NCI-H2107 (cell line): ENCODE results near the gene IZUMO4.

Source experiments
- DNase-seq: peaks from one replicate; lab custom pipeline; 2025; lab: John Stamatoyannopoulos, UW

IZUMO4 gene

GRCh38 chr19:2108251-2109016 lies 11.7 kb downstream of the IZUMO4 start:
- DNase-seq, result no peak

- DNase-seq, result no peak
These were observed 12.5 kb downstream of the IZUMO4 start for GRCh38 chr19:2109046-2109864.

- DNase-seq, result no peak
These were observed 14.1 kb downstream of the IZUMO4 start for GRCh38 chr19:2110822-2111221.

- DNase-seq, result no peak
These were observed 14.7 kb downstream of the IZUMO4 start for GRCh38 chr19:2111425-2111824.

DNA sequence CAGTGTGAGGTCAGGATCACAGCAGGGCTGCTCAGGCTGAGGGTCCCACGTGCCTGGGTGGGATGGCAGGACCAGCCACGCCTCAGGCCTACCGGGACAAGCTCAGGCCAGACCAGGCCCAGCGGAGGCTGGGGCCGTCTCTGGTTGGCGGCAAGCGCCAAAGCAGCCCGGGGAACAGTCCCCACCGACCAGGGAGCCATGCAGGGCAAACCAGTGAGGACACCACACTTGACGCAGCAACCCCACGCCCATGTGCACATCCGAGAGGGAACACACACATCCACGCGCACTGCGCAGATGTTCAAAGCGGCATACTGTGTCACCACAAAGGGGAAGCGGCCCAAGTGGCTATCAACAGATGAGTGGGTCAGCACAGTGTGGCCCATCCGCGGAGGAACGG lies 15.2 kb downstream of the IZUMO4 start:
- no peak for DNase-seq

- DNase-seq, result no peak
These were observed 16.0 kb downstream of the IZUMO4 start for GRCh38 chr19:2112516-2113320.

DNA sequence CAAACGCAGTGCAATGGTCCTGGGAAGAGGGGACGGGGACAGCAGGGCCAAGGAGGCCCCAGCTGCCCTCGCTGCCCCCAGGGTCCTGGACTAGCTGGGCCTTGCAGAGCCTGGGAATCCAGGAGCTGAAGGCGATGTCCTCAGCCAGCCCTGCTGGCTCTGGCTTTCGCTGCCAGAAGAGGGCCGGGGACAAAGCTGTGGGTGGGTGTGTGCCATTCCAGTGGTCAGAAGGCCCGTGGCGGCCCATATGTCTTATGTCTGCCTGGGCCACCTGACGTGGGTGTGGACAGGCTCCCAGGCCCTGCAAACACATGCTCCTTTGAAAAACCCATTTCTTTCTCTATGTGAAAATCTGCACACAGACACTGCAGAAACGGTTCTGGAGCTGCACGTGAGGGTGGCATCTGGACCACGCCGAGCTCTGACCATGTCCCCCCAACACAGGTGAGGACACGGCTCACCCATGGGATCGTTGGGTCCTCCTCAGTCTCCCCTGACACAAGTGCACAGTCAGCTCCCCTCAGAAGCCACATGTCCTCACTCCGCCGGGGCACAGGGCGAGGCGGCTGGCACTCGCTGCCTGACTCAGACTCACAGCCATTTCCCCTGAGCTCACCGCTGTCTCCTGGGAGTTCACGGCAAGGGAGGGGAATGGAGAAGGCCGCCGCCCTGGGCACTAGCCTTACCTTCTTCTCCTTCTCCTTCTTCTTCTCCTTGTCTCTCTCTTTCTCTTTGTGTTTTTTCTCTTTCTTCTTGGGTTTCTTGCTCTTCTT lies 16.9 kb downstream of the IZUMO4 start:
- no peak for DNase-seq

- DNase-seq, result no peak
These were observed 17.5 kb downstream of the IZUMO4 start for GRCh38 chr19:2114218-2114617.

- no peak for DNase-seq
These were observed 18.1 kb downstream of the IZUMO4 start for GRCh38 chr19:2114821-2115220.

GRCh38 chr19:2115324-2115723 lies 18.6 kb downstream of the IZUMO4 start:
- DNase-seq, result no peak

- no peak for DNase-seq
These were observed 19.3 kb downstream of the IZUMO4 start for GRCh38 chr19:2115911-2116426.

- DNase-seq, result no peak
These were observed 19.8 kb downstream of the IZUMO4 start for GRCh38 chr19:2116507-2116906.

GRCh38 chr19:2117215-2117960 lies 20.7 kb downstream of the IZUMO4 start:
- DNase-seq, result no peak

- DNase-seq, result no peak
These were observed 21.7 kb downstream of the IZUMO4 start for GRCh38 chr19:2118438-2118837.

GRCh38 chr19:2119921-2120785 lies 23.4 kb downstream of the IZUMO4 start:
- no peak for DNase-seq

DNA sequence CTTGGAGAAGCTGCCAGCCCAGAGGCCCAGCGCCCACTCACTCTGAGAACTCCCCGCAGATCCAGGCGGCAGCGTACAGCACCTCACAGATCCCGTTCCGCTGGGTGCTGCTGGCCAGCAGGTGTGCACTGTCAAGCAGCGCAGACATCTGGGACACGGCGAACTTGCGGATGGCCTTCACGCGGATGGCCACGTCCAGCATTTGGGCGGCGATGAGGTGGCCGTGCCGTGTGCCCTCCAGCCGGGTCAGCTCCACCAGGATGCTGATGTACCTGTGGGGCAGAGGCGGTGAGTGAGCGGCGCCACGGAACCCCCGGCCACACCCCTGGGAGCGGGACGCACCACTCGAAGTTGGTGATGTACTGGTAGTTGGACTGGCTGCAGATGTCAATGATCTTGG lies 24.1 kb downstream of the IZUMO4 start:
- DNase-seq, result no peak

- DNase-seq, result no peak
These were observed 24.8 kb downstream of the IZUMO4 start for GRCh38 chr19:2121416-2122051.

- no peak for DNase-seq
These were observed 25.5 kb downstream of the IZUMO4 start for GRCh38 chr19:2122251-2122650.

DNA sequence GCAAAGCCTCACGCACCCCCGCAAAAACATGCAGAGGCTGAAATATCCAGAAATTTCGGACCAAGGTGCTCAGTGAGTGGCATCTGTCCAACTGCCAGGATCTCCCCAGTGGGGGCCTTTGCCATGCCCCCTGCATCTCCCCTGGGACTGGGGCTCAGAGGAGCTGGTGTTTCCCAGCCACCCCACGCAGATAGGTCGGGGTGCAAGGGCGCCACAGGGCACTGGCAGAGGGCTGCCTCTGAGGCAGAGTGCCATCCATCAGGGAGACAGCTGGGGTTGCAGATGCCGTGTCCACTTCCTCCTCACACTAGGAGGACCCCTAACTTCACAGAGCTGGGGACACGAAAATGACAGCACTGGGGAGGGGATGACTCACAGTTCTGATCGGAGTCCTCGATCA lies 26.3 kb downstream of the IZUMO4 start:
- DNase-seq, result no peak
